GM13977 (cell line): ENCODE results near the gene F11.

Experiments used
- DNase-seq: peaks from one replicate; pipeline ENCODE4 v3.0.0; 2012; ENCODE audit warnings: low spot score
- CTCF ChIP-seq: IDR thresholded peaks from 2 replicates; pipeline ENCODE4 v1.5.1; 2012; ENCODE audit warnings: mild to moderate bottlenecking, control low read depth; ENCODE audit not compliant: insufficient read depth; ENCODE audit errors: extremely low read depth, missing control alignments
- in situ Hi-C: fragments of 300-500 bp; cut with MboI; formaldehyde crosslinking; loops from one replicate; pipeline ENCODE4 v1.12.0; 2022; ENCODE audit warnings: low sequenced_read_pairs, low pct_unique_long_range_greater_than_20kb, mixed read lengths, inconsistent platforms; ENCODE audit not compliant: unreplicated experiment

F11 gene

GRCh38 chr4:186249785-186250754 lies 15.9 kb upstream of the F11 start:
- DNase-seq = no peak
- TF ChIP-seq CTCF = no peak
- in situ Hi-C loops = no loop called here

- TF ChIP-seq CTCF = no peak
- DNase-seq = no peak
- in situ Hi-C loops = no loop called here
Measured at GRCh38 chr4:186250760-186251159, 15.2 kb upstream of the F11 start.

GRCh38 chr4:186255122-186255521 lies 10.9 kb upstream of the F11 start:
- no peak for DNase-seq
- no peak for TF ChIP-seq CTCF
- in situ Hi-C loops = no loop called here

- TF ChIP-seq CTCF = no peak
- DNase-seq = no peak
- in situ Hi-C loops = no loop called here
Measured at GRCh38 chr4:186258216-186258811, 7.7 kb upstream of the F11 start.

GRCh38 chr4:186260117-186260503 lies 5.9 kb upstream of the F11 start:
- DNase-seq = no peak
- in situ Hi-C loops = no loop called here
- TF ChIP-seq CTCF = no peak

- in situ Hi-C loops = no loop called here
- TF ChIP-seq CTCF = no peak
- no peak for DNase-seq
Measured at GRCh38 chr4:186260504-186261448, 5.2 kb upstream of the F11 start.
